Adipocyte (in vitro differentiated cells): ENCODE data around the gene NGB.
"Not testable (repeated sequence)": the region's sequence is repeated elsewhere in the genome, so short reads cannot be mapped to it uniquely, and the experiment has no call there.

Source experiments
- DNase-seq: peaks from one replicate; pipeline ENCODE4 v3.0.0-alpha.2; 2015; ENCODE audit warnings: low read depth
- H3K27me3 ChIP-seq: replicated peaks from 2 replicates; pipeline ENCODE4 v1.7.0; 2013; ENCODE audit warnings: mild to moderate bottlenecking, low read length, moderate library complexity; ENCODE audit not compliant: control insufficient read depth, insufficient read depth
- H3K36me3 ChIP-seq: 2 replicates; pipeline ENCODE4 v1.7.0; 2013; ENCODE audit warnings: low read length, mild to moderate bottlenecking, moderate library complexity; ENCODE audit not compliant: control insufficient read depth, insufficient read depth, severe bottlenecking
- H3K4me1 ChIP-seq: 2 replicates; pipeline ENCODE4 v1.7.0; 2013; ENCODE audit warnings: mild to moderate bottlenecking, low read length, moderate library complexity; ENCODE audit not compliant: control insufficient read depth, insufficient read depth
- H3K4me3 ChIP-seq: 2 replicates; pipeline ENCODE4 v1.7.0; 2013; ENCODE audit warnings: mild to moderate bottlenecking, low read length, moderate library complexity
- H3K9ac ChIP-seq: 2 replicates; pipeline ENCODE4 v1.7.0; 2013; ENCODE audit warnings: mild to moderate bottlenecking, low read length, moderate library complexity
- H3K9me3 ChIP-seq: 2 replicates; pipeline ENCODE4 v1.7.0; 2013; ENCODE audit warnings: mild to moderate bottlenecking, low read length, moderate library complexity; ENCODE audit not compliant: control insufficient read depth

NGB gene

GRCh38 chr14:77271113-77271710, at the start of gene NGB:
Gene NGB, minus strand, starts transcription at chr14:77271206. Its CDS starts 269 bp downstream, at chr14:77270937.
- DNase-seq: no peak
- Histone ChIP-seq H3K27me3 (peaks cover 27% of the 10 kb centered on the region), H3K4me3 (no peak within 1 kb of the TSS), H3K4me1 (no peaks in the 10 kb centered on the region), H3K36me3 (peaks cover 1% of the 10 kb centered on the region), H3K9me3 (peaks cover 16% of the 10 kb centered on the region), H3K9ac (no peak within 1 kb of the TSS)

- no peaks in the 10 kb centered on the region for H3K9me3 ChIP-seq
- peaks cover 49% of the 10 kb centered on the region for H3K4me1 ChIP-seq
- DNase-seq: peak; percentile 97
- H3K9ac ChIP-seq: peak within 1 kb of the TSS; percentile 94
- H3K36me3 ChIP-seq: no peaks in the 10 kb centered on the region
- H3K27me3 ChIP-seq: no peaks in the 10 kb centered on the region
- H3K4me3 ChIP-seq: peak within 1 kb of the TSS; percentile 94
These were observed 49.4 kb upstream of the NGB start, which contains the start of gene POMT2 for GRCh38 chr14:77320238-77320935. Gene POMT2, minus strand, starts transcription at chr14:77320883. Its CDS starts 202 bp downstream, at chr14:77320681.

DNA sequence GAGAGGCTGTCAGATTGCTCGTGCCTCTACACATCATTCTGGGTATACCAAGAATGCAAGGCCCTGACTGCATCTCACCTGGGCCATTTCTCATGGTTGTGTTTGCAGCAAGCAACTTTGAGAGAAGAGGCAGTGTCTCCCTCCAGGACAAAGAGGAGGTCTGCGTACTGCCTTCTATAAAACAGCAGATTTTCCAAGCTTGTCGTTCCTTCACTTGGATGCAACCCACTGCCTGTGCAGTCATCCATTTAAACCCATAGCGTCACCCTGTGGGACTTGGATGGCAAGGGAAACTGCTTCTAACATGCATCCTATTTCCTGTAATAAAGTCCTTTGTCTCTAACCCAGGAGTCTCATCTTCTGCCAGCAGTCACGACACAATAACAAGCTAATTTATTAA, 48.4 kb upstream of the NGB start:
- Histone ChIP-seq H3K9me3 (no peaks in the 10 kb centered on the region), H3K27me3 (no peaks in the 10 kb centered on the region), H3K9ac (peak overlapping the region; percentile 94), H3K4me3 (peak overlapping the region; percentile 94), H3K4me1 (peaks cover 59% of the 10 kb centered on the region), H3K36me3 (no peaks in the 10 kb centered on the region)
- no peak for DNase-seq

DNA sequence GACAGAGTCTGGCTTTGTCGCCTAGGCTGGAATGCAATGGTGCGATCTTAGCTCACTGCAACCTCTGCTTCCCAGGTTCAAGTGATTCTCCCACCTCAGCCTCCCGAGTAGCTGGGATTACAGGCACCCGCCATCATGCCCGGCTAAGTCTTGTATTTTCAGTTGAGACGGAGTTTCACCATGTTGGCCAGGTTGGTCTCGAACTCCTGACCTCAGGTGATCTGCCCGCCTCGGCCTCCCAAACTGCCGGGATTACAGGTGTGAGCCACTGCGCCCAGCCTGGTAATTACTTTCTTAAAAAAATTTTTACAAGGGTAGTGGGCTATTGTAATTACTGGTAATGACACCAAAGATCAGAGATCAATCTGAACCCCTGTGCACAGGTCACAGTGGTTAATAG, 47.8 kb upstream of the NGB start:
- not testable (repeated sequence) for H3K36me3 ChIP-seq, H3K4me3 ChIP-seq, H3K9me3 ChIP-seq, H3K27me3 ChIP-seq, DNase-seq, H3K9ac ChIP-seq
- peaks cover 65% of the 10 kb centered on the region for H3K4me1 ChIP-seq

DNA sequence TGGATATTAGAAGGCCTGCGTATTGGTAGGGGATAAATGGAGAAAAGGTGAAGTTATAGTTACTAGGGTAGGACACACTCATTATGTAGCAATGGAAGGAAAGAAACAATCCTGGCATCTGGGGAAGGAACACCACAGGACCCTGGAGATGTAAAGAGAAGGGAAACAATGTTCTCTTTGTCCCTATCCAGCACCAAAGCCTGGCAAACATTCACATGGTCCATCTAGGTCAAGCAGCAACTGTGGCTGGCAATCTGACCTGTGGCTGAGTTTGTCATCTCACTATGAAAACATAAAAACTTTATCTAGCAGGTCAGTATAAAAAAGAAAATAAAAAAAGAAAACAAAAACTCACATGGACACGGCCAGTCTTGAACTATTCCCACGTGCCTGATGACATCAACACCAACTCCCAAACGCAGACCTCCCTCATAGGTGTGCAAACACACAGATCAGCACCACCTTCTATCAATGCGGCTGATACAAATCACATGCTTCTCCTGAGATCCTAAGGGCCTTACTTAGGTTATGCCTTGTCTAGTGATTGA, 47.1 kb upstream of the NGB start:
- no peak overlapping the region for H3K9ac ChIP-seq
- H3K27me3 ChIP-seq: no peaks in the 10 kb centered on the region
- H3K4me1 ChIP-seq: peaks cover 70% of the 10 kb centered on the region
- no peaks in the 10 kb centered on the region for H3K9me3 ChIP-seq
- H3K4me3 ChIP-seq: no peak overlapping the region
- H3K36me3 ChIP-seq: no peaks in the 10 kb centered on the region
- DNase-seq: no peak

GRCh38 chr14:77316872-77317301, 45.9 kb upstream of the NGB start:
- Histone ChIP-seq H3K4me3 (no peak overlapping the region), H3K9me3 (no peaks in the 10 kb centered on the region)
- no peak for DNase-seq

DNA sequence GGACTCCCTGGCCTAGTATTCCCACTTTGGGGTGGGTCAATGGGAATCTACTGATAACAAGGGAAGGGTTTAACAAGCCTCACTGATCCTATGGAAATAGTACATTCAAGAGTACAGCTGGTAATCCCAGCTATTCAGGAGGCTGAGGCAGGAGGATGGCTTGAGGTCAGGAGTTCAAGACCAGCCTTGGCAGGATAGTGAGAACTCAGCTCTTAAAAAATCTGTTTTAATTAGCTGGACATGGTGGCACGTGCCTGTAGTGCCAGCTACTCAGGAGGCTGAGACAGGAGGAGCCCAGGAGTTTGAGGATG, 45.1 kb upstream of the NGB start:
- Histone ChIP-seq H3K36me3 (no peaks in the 10 kb centered on the region), H3K9ac (peak overlapping the region; percentile 36), H3K9me3 (no peaks in the 10 kb centered on the region), H3K4me1 (peaks cover 63% of the 10 kb centered on the region), H3K4me3 (no peak overlapping the region), H3K27me3 (no peaks in the 10 kb centered on the region)
- DNase-seq: no peak

More at GRCh38 chr14:77316872-77317301, 45.9 kb upstream of the NGB start:
- Histone ChIP-seq H3K9ac (no peak overlapping the region), H3K36me3 (no peaks in the 10 kb centered on the region), H3K27me3 (no peaks in the 10 kb centered on the region), H3K4me1 (peaks cover 64% of the 10 kb centered on the region)

DNA sequence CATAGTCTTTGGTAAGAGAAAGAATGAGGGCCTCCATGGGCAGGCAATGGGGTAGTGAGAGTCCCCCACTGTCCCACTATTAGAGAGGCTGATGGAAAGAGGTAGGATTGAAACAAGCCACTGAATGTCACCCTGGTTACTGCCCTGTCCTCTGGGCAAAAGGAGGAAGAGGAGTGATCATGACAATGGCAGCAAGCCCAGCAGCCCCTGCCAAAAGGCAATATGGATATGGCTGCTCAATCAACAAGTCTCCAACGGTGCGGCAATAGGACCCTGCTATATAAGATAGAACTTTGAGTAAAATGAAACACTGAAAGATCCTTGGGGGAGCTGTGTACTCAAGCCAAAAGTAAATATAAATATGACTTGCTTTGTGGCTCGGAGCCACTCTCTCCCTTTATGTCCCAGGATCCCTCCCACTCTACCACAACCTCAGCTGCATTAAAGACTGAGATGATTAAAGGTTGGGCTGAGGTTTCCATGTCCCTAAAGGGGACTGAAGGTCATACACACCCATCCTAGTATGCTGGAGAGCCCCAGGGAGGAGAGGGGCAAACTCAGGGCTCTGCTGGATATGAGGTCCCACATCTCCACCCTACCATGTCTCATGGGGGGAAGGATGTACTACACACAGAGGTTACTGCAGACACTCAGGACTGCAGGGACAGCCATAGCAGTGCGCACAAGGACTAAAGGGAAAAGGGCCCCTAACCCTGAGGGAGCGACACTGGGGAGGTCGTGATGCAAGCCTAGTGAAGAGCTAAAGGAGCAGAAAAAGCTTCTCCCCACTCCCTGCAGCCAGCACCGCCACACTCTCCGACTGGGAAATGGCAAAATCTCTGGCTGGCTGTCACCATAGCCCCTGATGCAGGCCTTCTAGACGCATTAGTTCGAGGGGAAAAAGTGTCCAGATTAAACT, 43.8 kb upstream of the NGB start:
- no peaks in the 10 kb centered on the region for H3K9me3 ChIP-seq
- H3K4me1 ChIP-seq: peaks cover 59% of the 10 kb centered on the region
- H3K36me3 ChIP-seq: no peaks in the 10 kb centered on the region
- H3K27me3 ChIP-seq: no peaks in the 10 kb centered on the region
- H3K4me3 ChIP-seq: no peak overlapping the region
- DNase-seq: no peak
- H3K9ac ChIP-seq: peak overlapping the region; percentile 36

- Histone ChIP-seq H3K4me1 (peaks cover 51% of the 10 kb centered on the region), H3K4me3 (no peak overlapping the region), H3K9me3 (no peaks in the 10 kb centered on the region), H3K9ac (no peak overlapping the region), H3K27me3 (no peaks in the 10 kb centered on the region), H3K36me3 (no peaks in the 10 kb centered on the region)
- DNase-seq: peak; percentile 78
These were observed 43.0 kb upstream of the NGB start for GRCh38 chr14:77314043-77314442.

GRCh38 chr14:77313371-77313770, 42.4 kb upstream of the NGB start:
- H3K9me3 ChIP-seq: no peaks in the 10 kb centered on the region
- no peak for DNase-seq
- no peak overlapping the region for H3K4me3 ChIP-seq
- H3K9ac ChIP-seq: no peak overlapping the region
- peaks cover 50% of the 10 kb centered on the region for H3K4me1 ChIP-seq
- no peaks in the 10 kb centered on the region for H3K27me3 ChIP-seq
- H3K36me3 ChIP-seq: no peaks in the 10 kb centered on the region

DNA sequence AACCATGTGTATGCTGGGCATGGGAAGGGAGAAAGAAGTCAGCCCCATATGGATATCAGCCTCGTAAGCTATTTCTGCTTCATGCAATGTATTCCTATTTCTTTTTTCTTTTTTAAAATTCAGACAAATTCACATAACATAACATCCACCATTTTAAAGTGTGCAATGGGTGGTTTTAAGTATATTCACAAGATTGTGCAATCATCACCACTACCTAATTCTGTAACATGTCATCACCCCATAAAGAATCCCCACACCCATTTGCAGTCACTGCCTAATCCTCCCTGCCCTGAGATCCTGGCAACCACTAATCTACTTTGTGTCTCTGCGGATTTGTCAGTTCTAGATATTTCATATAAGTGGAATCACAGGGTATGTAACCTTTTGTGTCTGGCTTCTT, 40.2 kb upstream of the NGB start:
- Histone ChIP-seq H3K4me1 (peaks cover 42% of the 10 kb centered on the region), H3K27me3 (no peaks in the 10 kb centered on the region), H3K9ac (no peak overlapping the region), H3K9me3 (no peaks in the 10 kb centered on the region), H3K4me3 (no peak overlapping the region), H3K36me3 (no peaks in the 10 kb centered on the region)
- peak; percentile 13 for DNase-seq
